GM12878 (cell line): Measurements from ENCODE around the gene BBX. TPM values are rescaled to one million over a fixed set of nuclear protein-coding genes. Genes with fewer than 3 reads are reported as not detected.

Source experiments
- ATAC-seq: fragments of 200-7000 bp; cut with Tn5 transposase; 3 replicates; pipeline ENCODE4 v1.9.1; 2020; ENCODE audit warnings: mild to moderate bottlenecking, moderate library complexity
- BruUV-seq: library from RNA; stranded (reverse); fragments of 400-500 nt; replicated peaks from 2 replicates; lab custom pipeline; 2021; lab: Mats Ljungman, UMichigan
- CTCF ChIA-PET: fragments of 300-600 bp; sonication (Branson Sonifier 250); formaldehyde crosslinking; extraction: SDS; loops from one replicate; lab custom pipeline; 2021; ENCODE audit warnings: inconsistent platforms; lab: Yijun Ruan, JAX
- POLR2A ChIA-PET: fragments of 350-600 bp; formaldehyde crosslinking; extraction: SDS; loops from one replicate; lab custom pipeline; 2021; ENCODE audit warnings: inconsistent platforms; lab: Charles Lee
- RAD21 ChIA-PET: fragments of 300-600 bp; sonication (Branson Sonifier 250); formaldehyde crosslinking; loops from one replicate; lab custom pipeline; 2023; ENCODE audit warnings: antibody characterized with exemption; ENCODE audit not compliant: unreplicated experiment; lab: Charles Lee
- SMC1A ChIA-PET: fragments of 300-600 bp; sonication (Branson Sonifier 250); formaldehyde crosslinking; loops from one replicate; lab custom pipeline; 2023; ENCODE audit not compliant: unreplicated experiment, uncharacterized antibody; lab: Charles Lee
- DNase-seq: peaks from one replicate; pipeline ENCODE4 v3.0.0-alpha.2; 2011; ENCODE audit warnings: low read depth, low spot score
- FAIRE-seq: peaks from 3 replicates; lab custom pipeline; 2011; peaks lifted over from hg19 to GRCh38; lab: Jason Lieb, UNC
- H2AFZ ChIP-seq: 2 replicates; pipeline ENCODE4 v1.6.0; 2011; ENCODE audit warnings: low read depth, low read length, control low read depth; ENCODE audit not compliant: control insufficient read depth
- H3K27ac ChIP-seq: 2 replicates; pipeline ENCODE4 v1.5.1; 2011; ENCODE audit warnings: control low read depth; ENCODE audit not compliant: control insufficient read depth, insufficient read depth
- H3K27me3 ChIP-seq, 2 experiments: replicated peaks in 1 of 2; 2 replicates each; pipeline versions ENCODE4 v1.6.0 to v1.6.1; 2011; ENCODE audit warnings: low read length in 1 of 2; ENCODE audit not compliant: control insufficient read depth in 2 of 2, insufficient read depth in 2 of 2
- H3K36me3 ChIP-seq, 2 experiments: 2 replicates each; pipeline ENCODE4 v1.5.1; 2011; ENCODE audit warnings: low read length in 1 of 2; ENCODE audit not compliant: control insufficient read depth in 2 of 2, insufficient read depth in 2 of 2
- H3K4me1 ChIP-seq: 2 replicates; pipeline ENCODE4 v1.6.1; 2011; ENCODE audit warnings: mild to moderate bottlenecking, low read length, moderate library complexity, mixed read lengths; ENCODE audit not compliant: control insufficient read depth, insufficient read depth
- H3K4me2 ChIP-seq: 2 replicates; pipeline ENCODE4 v1.6.0; 2011; ENCODE audit warnings: control low read depth; ENCODE audit not compliant: control insufficient read depth, insufficient read depth
- H3K4me3 ChIP-seq: fragments of 200-600 bp; sonication (generic); 2 replicates; pipeline ENCODE4 v1.5.1; 2016
- H3K79me2 ChIP-seq: 2 replicates; pipeline ENCODE4 v1.6.0; 2011; ENCODE audit warnings: low read length; ENCODE audit not compliant: control insufficient read depth, insufficient read depth
- H3K9ac ChIP-seq: 2 replicates; pipeline ENCODE4 v1.8.0; 2011; ENCODE audit warnings: low read length, control low read depth, mixed read lengths; ENCODE audit not compliant: control insufficient read depth, insufficient read depth
- H3K9me3 ChIP-seq: replicated peaks from 3 replicates; pipeline ENCODE4 v1.5.1; 2011; ENCODE audit warnings: mild to moderate bottlenecking, low read length; ENCODE audit not compliant: control insufficient read depth, insufficient read depth
- H4K20me1 ChIP-seq: 2 replicates; pipeline ENCODE4 v1.6.0; 2011; ENCODE audit not compliant: control insufficient read depth, insufficient read depth
- DPF2 ChIP-seq: fragments of 450-650 bp; IDR thresholded peaks from 2 replicates; pipeline ENCODE4 v1.6.1; 2017; ENCODE audit warnings: mild to moderate bottlenecking
- FOXM1 ChIP-seq: IDR thresholded peaks from 2 replicates; pipeline ENCODE4 v1.6.1; 2012; ENCODE audit warnings: low read depth, mild to moderate bottlenecking, inconsistent platforms, low read length, moderate library complexity
- IRF4 ChIP-seq: IDR thresholded peaks from 2 replicates; pipeline ENCODE4 v1.6.1; 2011; ENCODE audit warnings: low read depth, low read length
- SIN3A ChIP-seq: IDR thresholded peaks from 2 replicates; pipeline ENCODE4 v1.6.1; 2012; ENCODE audit warnings: low read depth, low read length, improper control_type of control experiment
- WGBS: methylation state at CpG from one replicate; pipeline ENCODE4 v1.1.6; 2016; ENCODE audit warnings: low lambda C conversion rate; ENCODE audit not compliant: insufficient replicate concordance, insufficient coverage; ENCODE audit errors: missing lambda C conversion rate; 5-methylcytosine and 5-hydroxymethylcytosine counted together
- in situ Hi-C: fragments of 300-500 bp; cut with MboI; formaldehyde crosslinking; loops from 9 replicates; pipeline ENCODE4 v1.14.3; 2018; ENCODE audit warnings: mixed read lengths
- intact Hi-C: fragments of 100-400 bp; cut with micrococcal nuclease; formaldehyde crosslinking; loops from one replicate; pipeline ENCODE4 v1.14.2; 2022; ENCODE audit not compliant: unreplicated experiment
- polyA plus RNA-seq, 11 experiments: library from polyadenylated mRNA; depleted of rRNA in 4 of 11; unstranded in 6 of 11; stranded (reverse) in 5 of 11; fragments of >200 nt; fragmentation: Nextera tagmentation in 4 of 11; fragmentation: Illumina TruSeq in 1 of 11; extraction: Ambion mirVana in 4 of 11; extraction: Trizol in 1 of 11; gene quantifications; 1 replicate in 1 of 11; 2 replicates in 10 of 11; pipeline versions ENCODE4 v1.2.1 to v1.2.3, GENCODE V29; 2011 to 2016; ENCODE audit warnings: inconsistent platforms in 2 of 11, missing spikeins in 2 of 11, low read depth in 1 of 11
- total RNA-seq, 4 experiments: library from RNA; depleted of rRNA in 3 of 4; stranded (reverse); fragments of >200 nt in 3 of 4; fragmentation: Illumina TruSeq in 1 of 4; extraction: Trizol in 1 of 4; gene quantifications; 2 replicates each; pipeline versions ENCODE4 v1.2.1 to v1.2.3, GENCODE V29; 2013 to 2021
- TF ChIP-seq, protein P1 (sequence below): IDR thresholded peaks from 2 replicates; pipeline ENCODE4 v1.6.1; 2012; ENCODE audit warnings: improper control_type of control experiment, low read depth, low read length; ENCODE audit not compliant: insufficient replicate concordance
- TF ChIP-seq, protein P2 (sequence below): fragments of 450-650 bp; IDR thresholded peaks from 2 replicates; pipeline ENCODE4 v1.6.1; 2016; ENCODE audit warnings: mild to moderate bottlenecking
- TF ChIP-seq, protein P3 (sequence below): fragments of 450-650 bp; formaldehyde crosslinking; IDR thresholded peaks from 2 replicates; pipeline ENCODE4 v1.4.0; 2020; ENCODE audit warnings: mild to moderate bottlenecking, moderate library complexity
- TF ChIP-seq, protein P4 (sequence below): fragments of 450-650 bp; conservative IDR thresholded peaks from 2 replicates; pipeline ENCODE4 v1.6.1; 2017; ENCODE audit warnings: mild to moderate bottlenecking, moderate library complexity
- TF ChIP-seq, protein P5 (sequence below): fragments of 450-650 bp; IDR thresholded peaks from 2 replicates; pipeline ENCODE4 v1.6.1; 2017; ENCODE audit warnings: mild to moderate bottlenecking

BBX gene
- total and polyA plus RNA-seq, 10 of the 15 experiments (the other 5 are each of a cell fraction or from before 2014, with no cell fraction given): 13.3 to 38.5 (median 32.0) TPM

DNA sequence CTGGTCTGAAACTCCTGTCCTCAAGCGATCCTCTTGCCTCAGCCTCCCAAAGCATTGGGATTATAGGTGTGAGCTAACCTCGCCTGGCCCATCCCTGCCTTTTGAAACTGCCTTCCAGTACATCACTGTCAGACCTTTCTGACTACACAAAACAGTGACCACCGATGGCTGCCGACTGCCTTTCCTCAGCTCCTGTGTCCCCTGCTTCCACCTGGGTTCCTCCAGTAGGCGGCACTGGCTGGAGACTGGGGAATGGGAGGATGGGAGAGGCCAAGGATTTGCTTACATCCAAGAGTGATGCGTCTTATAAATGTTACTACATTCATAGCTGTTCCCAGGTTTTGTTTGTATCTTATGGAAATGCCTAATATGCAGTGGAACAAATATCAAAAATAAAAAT, 242.8 kb downstream of the BBX start:
- no TSS peak for BruUV-seq
- ChIA-PET CTCF (interaction anchor here (1.1 to 1.6 kb wide), 2 partner anchors 13 to 88 kb away, joined by 3 read pairs; no protein-coding TSS in a partner anchor), POLR2A (no interaction called here), SMC1A (interaction anchor here (0.6 to 1.3 kb wide), 3 partner anchors 11 to 340 kb away, joined by 3 to 5 read pairs (median 3); no protein-coding TSS in a partner anchor), RAD21 (no interaction called here)
- no peaks in the 10 kb centered on the region for H3K27me3 ChIP-seq
- H3K9me3 ChIP-seq: no peaks in the 10 kb centered on the region; the same call in 2 of the 3 replicates
- H3K4me3 ChIP-seq: no peak overlapping the region
- H3K36me3 ChIP-seq: peaks cover 0 to 2% of the 10 kb centered on the region in 2 experiments; a peak in 3 of 4 replicates
- no peak for FAIRE-seq
- H3K27ac ChIP-seq: no peak overlapping the region
- H3K4me1 ChIP-seq: no peaks in the 10 kb centered on the region
- intact Hi-C loops (no loop called here), in situ Hi-C loops (no loop called here)
- no peak for ATAC-seq
- no peaks in the 10 kb centered on the region for H4K20me1 ChIP-seq
- H3K4me2 ChIP-seq: no peak overlapping the region
- H3K79me2 ChIP-seq: no peaks in the 10 kb centered on the region
- DNase-seq: no peak
- H2AFZ ChIP-seq: no peak overlapping the region
- whole genome bisulfite sequencing: 97% methylated on average over 6 of the region's 6 CpGs
- H3K9ac ChIP-seq: no peak overlapping the region
- TF ChIP-seq IRF4 (no peak), FOXM1 (no peak), DPF2 (no peak), SIN3A (no peak)
- TF ChIP-seq, protein P1, sequence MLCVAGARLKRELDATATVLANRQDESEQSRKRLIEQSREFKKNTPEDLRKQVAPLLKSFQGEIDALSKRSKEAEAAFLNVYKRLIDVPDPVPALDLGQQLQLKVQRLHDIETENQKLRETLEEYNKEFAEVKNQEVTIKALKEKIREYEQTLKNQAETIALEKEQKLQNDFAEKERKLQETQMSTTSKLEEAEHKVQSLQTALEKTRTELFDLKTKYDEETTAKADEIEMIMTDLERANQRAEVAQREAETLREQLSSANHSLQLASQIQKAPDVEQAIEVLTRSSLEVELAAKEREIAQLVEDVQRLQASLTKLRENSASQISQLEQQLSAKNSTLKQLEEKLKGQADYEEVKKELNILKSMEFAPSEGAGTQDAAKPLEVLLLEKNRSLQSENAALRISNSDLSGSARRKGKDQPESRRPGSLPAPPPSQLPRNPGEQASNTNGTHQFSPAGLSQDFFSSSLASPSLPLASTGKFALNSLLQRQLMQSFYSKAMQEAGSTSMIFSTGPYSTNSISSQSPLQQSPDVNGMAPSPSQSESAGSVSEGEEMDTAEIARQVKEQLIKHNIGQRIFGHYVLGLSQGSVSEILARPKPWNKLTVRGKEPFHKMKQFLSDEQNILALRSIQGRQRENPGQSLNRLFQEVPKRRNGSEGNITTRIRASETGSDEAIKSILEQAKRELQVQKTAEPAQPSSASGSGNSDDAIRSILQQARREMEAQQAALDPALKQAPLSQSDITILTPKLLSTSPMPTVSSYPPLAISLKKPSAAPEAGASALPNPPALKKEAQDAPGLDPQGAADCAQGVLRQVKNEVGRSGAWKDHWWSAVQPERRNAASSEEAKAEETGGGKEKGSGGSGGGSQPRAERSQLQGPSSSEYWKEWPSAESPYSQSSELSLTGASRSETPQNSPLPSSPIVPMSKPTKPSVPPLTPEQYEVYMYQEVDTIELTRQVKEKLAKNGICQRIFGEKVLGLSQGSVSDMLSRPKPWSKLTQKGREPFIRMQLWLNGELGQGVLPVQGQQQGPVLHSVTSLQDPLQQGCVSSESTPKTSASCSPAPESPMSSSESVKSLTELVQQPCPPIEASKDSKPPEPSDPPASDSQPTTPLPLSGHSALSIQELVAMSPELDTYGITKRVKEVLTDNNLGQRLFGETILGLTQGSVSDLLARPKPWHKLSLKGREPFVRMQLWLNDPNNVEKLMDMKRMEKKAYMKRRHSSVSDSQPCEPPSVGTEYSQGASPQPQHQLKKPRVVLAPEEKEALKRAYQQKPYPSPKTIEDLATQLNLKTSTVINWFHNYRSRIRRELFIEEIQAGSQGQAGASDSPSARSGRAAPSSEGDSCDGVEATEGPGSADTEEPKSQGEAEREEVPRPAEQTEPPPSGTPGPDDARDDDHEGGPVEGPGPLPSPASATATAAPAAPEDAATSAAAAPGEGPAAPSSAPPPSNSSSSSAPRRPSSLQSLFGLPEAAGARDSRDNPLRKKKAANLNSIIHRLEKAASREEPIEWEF: no peak
- TF ChIP-seq, protein P2, sequence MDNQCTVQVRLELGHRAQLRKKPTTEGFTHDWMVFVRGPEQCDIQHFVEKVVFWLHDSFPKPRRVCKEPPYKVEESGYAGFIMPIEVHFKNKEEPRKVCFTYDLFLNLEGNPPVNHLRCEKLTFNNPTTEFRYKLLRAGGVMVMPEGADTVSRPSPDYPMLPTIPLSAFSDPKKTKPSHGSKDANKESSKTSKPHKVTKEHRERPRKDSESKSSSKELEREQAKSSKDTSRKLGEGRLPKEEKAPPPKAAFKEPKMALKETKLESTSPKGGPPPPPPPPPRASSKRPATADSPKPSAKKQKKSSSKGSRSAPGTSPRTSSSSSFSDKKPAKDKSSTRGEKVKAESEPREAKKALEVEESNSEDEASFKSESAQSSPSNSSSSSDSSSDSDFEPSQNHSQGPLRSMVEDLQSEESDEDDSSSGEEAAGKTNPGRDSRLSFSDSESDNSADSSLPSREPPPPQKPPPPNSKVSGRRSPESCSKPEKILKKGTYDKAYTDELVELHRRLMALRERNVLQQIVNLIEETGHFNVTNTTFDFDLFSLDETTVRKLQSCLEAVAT: no peak
- TF ChIP-seq, protein P3, sequence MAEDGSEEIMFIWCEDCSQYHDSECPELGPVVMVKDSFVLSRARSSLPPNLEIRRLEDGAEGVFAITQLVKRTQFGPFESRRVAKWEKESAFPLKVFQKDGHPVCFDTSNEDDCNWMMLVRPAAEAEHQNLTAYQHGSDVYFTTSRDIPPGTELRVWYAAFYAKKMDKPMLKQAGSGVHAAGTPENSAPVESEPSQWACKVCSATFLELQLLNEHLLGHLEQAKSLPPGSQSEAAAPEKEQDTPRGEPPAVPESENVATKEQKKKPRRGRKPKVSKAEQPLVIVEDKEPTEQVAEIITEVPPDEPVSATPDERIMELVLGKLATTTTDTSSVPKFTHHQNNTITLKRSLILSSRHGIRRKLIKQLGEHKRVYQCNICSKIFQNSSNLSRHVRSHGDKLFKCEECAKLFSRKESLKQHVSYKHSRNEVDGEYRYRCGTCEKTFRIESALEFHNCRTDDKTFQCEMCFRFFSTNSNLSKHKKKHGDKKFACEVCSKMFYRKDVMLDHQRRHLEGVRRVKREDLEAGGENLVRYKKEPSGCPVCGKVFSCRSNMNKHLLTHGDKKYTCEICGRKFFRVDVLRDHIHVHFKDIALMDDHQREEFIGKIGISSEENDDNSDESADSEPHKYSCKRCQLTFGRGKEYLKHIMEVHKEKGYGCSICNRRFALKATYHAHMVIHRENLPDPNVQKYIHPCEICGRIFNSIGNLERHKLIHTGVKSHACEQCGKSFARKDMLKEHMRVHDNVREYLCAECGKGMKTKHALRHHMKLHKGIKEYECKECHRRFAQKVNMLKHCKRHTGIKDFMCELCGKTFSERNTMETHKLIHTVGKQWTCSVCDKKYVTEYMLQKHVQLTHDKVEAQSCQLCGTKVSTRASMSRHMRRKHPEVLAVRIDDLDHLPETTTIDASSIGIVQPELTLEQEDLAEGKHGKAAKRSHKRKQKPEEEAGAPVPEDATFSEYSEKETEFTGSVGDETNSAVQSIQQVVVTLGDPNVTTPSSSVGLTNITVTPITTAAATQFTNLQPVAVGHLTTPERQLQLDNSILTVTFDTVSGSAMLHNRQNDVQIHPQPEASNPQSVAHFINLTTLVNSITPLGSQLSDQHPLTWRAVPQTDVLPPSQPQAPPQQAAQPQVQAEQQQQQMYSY (CRISPR knock-in tag): no peak
- TF ChIP-seq, protein P4, sequence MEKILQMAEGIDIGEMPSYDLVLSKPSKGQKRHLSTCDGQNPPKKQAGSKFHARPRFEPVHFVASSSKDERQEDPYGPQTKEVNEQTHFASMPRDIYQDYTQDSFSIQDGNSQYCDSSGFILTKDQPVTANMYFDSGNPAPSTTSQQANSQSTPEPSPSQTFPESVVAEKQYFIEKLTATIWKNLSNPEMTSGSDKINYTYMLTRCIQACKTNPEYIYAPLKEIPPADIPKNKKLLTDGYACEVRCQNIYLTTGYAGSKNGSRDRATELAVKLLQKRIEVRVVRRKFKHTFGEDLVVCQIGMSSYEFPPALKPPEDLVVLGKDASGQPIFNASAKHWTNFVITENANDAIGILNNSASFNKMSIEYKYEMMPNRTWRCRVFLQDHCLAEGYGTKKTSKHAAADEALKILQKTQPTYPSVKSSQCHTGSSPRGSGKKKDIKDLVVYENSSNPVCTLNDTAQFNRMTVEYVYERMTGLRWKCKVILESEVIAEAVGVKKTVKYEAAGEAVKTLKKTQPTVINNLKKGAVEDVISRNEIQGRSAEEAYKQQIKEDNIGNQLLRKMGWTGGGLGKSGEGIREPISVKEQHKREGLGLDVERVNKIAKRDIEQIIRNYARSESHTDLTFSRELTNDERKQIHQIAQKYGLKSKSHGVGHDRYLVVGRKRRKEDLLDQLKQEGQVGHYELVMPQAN: no peak
- TF ChIP-seq, protein P5, sequence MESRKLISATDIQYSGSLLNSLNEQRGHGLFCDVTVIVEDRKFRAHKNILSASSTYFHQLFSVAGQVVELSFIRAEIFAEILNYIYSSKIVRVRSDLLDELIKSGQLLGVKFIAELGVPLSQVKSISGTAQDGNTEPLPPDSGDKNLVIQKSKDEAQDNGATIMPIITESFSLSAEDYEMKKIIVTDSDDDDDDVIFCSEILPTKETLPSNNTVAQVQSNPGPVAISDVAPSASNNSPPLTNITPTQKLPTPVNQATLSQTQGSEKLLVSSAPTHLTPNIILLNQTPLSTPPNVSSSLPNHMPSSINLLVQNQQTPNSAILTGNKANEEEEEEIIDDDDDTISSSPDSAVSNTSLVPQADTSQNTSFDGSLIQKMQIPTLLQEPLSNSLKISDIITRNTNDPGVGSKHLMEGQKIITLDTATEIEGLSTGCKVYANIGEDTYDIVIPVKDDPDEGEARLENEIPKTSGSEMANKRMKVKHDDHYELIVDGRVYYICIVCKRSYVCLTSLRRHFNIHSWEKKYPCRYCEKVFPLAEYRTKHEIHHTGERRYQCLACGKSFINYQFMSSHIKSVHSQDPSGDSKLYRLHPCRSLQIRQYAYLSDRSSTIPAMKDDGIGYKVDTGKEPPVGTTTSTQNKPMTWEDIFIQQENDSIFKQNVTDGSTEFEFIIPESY: no peak
